ENCODE data around the gene TMEM42. TPM values are rescaled to one million over a fixed set of nuclear protein-coding genes. Genes with fewer than 3 reads are reported as not detected.

Gene TMEM42
- total and polyA plus RNA-seq, 2 experiments from 2014 or later = 7.4 to 13.3 TPM

DNA sequence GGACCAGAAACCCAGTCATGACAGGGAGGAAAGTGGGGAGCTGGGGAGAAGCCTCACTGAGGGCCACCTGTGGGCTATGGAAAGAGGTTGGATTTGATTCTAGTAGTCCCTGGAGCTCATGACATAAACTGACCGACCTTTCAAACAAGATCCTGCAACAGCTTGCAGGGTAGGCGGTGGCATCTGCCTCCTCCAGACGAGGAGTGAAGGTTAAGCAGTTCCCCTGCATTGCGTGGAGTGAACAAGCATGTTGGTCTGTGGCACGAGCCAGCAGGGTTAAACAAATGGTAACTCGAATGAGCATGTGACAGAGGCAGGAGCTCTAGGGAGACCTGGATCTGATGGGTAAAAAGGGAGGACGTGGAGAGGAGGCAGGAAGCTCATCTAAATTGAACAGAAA lies 25.4 kb downstream of the TMEM42 start:
- no peak for DNase-seq (ENCODE audit: low spot score)
- peaks cover 10% of the 10 kb centered on the region for H3K9me2 ChIP-seq (ENCODE audit: insufficient read depth)
- H3K4me2 ChIP-seq = no peak overlapping the region
- TF ChIP-seq JUNB (IDR thresholded peaks at IDR 0.05; ENCODE audit: unreplicated experiment) (no peak), EZH2phosphoT487 (IDR thresholded peaks at IDR 0.05; ENCODE audit: unreplicated experiment) (no peak), NANOG (IDR thresholded peaks at IDR 0.05; ENCODE audit: borderline replicate concordance) (no peak), CREB1 (CRISPR knock-in tag; IDR thresholded peaks at IDR 0.05; ENCODE audit: low read depth) (no peak), ZNF462 (CRISPR knock-in tag; IDR thresholded peaks at IDR 0.05) (no peak), ZNF331 (CRISPR knock-in tag; IDR thresholded peaks at IDR 0.05; ENCODE audit: low read depth) (no peak), STAT1 (IDR thresholded peaks at IDR 0.05; ENCODE audit: unreplicated experiment) (no peak), EZH2 (IDR thresholded peaks at IDR 0.05; ENCODE audit: low read depth, unreplicated experiment) (no peak), ZNF114 (CRISPR knock-in tag; IDR thresholded peaks at IDR 0.05) (no peak), POLR2AphosphoS5 (IDR thresholded peaks at IDR 0.05; ENCODE audit: low read depth) (no peak)
- TF ChIP-seq, protein P1, sequence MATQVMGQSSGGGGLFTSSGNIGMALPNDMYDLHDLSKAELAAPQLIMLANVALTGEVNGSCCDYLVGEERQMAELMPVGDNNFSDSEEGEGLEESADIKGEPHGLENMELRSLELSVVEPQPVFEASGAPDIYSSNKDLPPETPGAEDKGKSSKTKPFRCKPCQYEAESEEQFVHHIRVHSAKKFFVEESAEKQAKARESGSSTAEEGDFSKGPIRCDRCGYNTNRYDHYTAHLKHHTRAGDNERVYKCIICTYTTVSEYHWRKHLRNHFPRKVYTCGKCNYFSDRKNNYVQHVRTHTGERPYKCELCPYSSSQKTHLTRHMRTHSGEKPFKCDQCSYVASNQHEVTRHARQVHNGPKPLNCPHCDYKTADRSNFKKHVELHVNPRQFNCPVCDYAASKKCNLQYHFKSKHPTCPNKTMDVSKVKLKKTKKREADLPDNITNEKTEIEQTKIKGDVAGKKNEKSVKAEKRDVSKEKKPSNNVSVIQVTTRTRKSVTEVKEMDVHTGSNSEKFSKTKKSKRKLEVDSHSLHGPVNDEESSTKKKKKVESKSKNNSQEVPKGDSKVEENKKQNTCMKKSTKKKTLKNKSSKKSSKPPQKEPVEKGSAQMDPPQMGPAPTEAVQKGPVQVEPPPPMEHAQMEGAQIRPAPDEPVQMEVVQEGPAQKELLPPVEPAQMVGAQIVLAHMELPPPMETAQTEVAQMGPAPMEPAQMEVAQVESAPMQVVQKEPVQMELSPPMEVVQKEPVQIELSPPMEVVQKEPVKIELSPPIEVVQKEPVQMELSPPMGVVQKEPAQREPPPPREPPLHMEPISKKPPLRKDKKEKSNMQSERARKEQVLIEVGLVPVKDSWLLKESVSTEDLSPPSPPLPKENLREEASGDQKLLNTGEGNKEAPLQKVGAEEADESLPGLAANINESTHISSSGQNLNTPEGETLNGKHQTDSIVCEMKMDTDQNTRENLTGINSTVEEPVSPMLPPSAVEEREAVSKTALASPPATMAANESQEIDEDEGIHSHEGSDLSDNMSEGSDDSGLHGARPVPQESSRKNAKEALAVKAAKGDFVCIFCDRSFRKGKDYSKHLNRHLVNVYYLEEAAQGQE (IDR thresholded peaks at IDR 0.05; ENCODE audit: unreplicated experiment) = no peak
- TF ChIP-seq, protein P2, sequence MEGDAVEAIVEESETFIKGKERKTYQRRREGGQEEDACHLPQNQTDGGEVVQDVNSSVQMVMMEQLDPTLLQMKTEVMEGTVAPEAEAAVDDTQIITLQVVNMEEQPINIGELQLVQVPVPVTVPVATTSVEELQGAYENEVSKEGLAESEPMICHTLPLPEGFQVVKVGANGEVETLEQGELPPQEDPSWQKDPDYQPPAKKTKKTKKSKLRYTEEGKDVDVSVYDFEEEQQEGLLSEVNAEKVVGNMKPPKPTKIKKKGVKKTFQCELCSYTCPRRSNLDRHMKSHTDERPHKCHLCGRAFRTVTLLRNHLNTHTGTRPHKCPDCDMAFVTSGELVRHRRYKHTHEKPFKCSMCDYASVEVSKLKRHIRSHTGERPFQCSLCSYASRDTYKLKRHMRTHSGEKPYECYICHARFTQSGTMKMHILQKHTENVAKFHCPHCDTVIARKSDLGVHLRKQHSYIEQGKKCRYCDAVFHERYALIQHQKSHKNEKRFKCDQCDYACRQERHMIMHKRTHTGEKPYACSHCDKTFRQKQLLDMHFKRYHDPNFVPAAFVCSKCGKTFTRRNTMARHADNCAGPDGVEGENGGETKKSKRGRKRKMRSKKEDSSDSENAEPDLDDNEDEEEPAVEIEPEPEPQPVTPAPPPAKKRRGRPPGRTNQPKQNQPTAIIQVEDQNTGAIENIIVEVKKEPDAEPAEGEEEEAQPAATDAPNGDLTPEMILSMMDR (conservative IDR thresholded peaks at IDR 0.05; ENCODE audit: low read depth in 2 of 2) = no peak
- TF ChIP-seq, protein P3, sequence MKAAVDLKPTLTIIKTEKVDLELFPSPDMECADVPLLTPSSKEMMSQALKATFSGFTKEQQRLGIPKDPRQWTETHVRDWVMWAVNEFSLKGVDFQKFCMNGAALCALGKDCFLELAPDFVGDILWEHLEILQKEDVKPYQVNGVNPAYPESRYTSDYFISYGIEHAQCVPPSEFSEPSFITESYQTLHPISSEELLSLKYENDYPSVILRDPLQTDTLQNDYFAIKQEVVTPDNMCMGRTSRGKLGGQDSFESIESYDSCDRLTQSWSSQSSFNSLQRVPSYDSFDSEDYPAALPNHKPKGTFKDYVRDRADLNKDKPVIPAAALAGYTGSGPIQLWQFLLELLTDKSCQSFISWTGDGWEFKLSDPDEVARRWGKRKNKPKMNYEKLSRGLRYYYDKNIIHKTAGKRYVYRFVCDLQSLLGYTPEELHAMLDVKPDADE (IDR thresholded peaks at IDR 0.05) = no peak
- ATAC-seq = no peak
- H3K27me3 ChIP-seq (ENCODE audit: insufficient read depth) = no peaks in the 10 kb centered on the region
- no peak overlapping the region for H3K4me3 ChIP-seq
- Mint-ChIP-seq H3K27ac (no peak overlapping the region), H3K9me3 (peaks cover 9% of the 10 kb centered on the region), H3K4me1 (peaks cover 24% of the 10 kb centered on the region), H3K36me3 (ENCODE audit: low read depth) (no peaks in the 10 kb centered on the region), H3K4me3 (no peak overlapping the region), H3K27me3 (ENCODE audit: insufficient read depth, low read depth, poor library complexity) (peaks cover 5% of the 10 kb centered on the region)
- no peak overlapping the region for H2AFZ ChIP-seq
- H3K27ac ChIP-seq (ENCODE audit: low read depth) = no peak overlapping the region
- H3K36me3 ChIP-seq (ENCODE audit: insufficient read depth) = no peaks in the 10 kb centered on the region
- no peaks in the 10 kb centered on the region for H3F3A ChIP-seq (replicated peaks; ENCODE audit: low read depth)
- peaks cover 9% of the 10 kb centered on the region for H3K4me1 ChIP-seq (ENCODE audit: insufficient read depth)
- no peaks in the 10 kb centered on the region for H3K79me2 ChIP-seq (replicated peaks; ENCODE audit: insufficient read depth)
- H4K20me1 ChIP-seq (replicated peaks; ENCODE audit: insufficient read depth) = no peaks in the 10 kb centered on the region

Data from GM23338 (cell line).